HK-2 (cell line): ENCODE measurements around the gene DCHS2.

Experiments used
- DNase-seq: peaks from one replicate; pipeline ENCODE4 v3.0.0-alpha.2; 2018; ENCODE audit not compliant: unreplicated experiment

Gene DCHS2

GRCh38 chr4:154491341-154492271 is at the start of gene DCHS2:
Gene DCHS2 (minus strand): TSS chr4:154491799. CDS start chr4:154491355, 444 bp downstream.
- peak; percentile 69 for DNase-seq

GRCh38 chr4:154534296-154534695 is 42.7 kb upstream of the DCHS2 start:
- DNase-seq = no peak

GRCh38 chr4:154529728-154530519 is 38.3 kb upstream of the DCHS2 start:
- DNase-seq = no peak

- no peak for DNase-seq
Measured at GRCh38 chr4:154528869-154529268, 37.3 kb upstream of the DCHS2 start.

DNA sequence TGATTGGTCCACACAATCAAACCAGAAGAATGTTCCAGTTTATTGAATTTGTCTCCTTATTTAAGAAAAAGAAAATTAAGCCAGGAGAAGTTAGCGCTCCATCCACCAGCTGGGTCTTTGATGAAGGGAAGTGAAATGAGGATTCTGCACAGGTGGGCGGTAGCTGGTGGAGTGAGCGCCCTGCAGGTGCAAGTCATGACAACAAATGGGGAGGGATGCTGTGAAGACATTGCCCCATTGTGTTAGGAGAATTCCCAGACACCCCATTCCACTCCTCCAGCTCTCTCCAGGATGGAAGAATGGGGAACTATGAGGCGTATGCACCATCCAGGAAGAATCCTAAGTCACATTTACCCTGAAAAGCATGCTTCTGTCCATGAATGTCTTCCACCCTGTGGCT is 35.7 kb upstream of the DCHS2 start:
- DNase-seq = no peak

- DNase-seq = no peak
Measured at GRCh38 chr4:154526151-154526550, 34.6 kb upstream of the DCHS2 start.

DNA sequence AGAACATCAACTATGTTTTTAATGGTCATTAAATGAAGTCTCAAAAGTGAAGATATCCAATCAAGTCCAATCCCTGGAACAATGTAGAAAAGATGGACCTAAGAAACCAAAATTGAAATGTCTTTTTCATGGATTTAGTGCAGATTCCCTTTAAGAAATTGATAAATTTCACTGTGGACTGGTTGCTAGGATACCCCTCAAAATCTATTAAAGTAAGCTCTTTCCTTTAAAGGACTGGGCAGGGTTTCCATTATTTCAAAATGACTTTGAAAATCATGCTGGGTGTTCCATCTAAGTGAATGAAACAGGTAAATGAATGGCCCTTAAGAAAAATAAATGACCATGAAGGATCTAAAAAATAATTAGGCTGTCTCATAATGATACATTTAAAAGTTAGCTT is 30.0 kb upstream of the DCHS2 start:
- no peak for DNase-seq

DNA sequence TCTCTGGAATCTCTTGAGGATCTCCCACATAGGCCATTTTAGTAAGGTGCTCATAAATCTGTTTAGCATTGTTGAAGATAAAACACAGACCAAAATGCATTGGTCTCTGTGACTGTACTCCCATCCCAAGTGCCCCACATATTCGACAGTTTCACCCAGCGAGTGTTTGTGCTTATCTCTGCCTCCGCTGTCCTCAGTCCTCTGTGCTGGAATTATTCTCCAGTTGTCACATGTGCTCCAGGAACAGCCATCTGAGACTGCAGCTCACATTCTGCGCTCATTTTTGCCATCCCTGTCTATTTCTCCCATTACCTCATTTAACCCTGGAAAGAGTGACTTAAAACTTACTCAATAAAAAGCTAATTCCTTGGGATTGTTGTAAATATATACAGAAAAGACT is 27.6 kb upstream of the DCHS2 start:
- no peak for DNase-seq

DNA sequence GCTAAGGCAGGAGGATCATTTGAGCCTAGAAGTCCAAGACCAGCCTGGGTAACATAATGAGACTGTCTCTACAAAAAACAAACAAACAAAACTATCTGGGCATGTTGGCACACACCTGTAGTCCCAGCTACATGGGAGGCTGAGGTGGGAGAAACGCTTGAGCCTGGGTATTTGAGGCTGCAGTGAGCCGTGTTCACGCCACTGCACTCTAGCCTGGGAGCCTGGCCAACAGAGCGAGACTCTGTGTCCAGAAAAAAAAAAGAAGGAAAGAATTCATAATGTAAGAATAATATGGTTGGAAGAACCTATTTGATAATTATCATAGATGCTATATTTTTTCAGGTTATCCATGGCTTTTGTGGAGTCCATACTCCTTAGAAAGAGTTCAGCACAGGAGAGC is 26.0 kb upstream of the DCHS2 start:
- DNase-seq = no peak

DNA sequence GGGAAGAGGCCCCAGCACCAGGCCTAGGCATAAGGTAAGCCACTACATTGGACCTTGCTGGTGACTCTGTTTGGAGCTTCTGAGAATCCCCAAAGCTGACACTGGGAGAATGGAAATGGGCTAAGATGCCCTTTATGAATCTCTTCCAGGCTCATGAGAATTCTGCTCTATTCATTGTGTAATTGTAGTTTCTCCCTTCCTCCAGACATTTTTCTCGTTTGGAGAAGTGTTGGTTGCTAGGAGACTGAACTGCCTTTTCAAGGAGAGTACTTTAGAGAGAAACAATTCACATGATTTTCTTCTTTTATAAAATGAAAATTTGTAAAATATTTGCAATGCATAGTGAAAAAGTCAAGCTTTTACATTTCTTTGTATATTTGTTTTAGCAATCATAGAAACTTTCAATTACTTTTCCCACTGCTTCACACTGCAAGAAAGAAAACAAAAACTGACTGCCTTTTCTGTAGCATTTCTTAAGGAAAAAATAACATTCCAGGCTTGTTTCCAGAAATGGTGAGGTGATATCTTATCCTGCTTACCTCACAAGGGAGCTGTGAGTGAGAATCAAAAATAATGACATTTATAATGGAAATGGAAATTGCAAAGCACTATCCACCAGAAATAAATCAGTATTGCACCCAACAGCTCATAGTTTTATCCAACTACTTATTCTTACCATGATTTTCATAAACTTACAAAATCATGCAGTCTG is 24.9 kb upstream of the DCHS2 start:
- no peak for DNase-seq

DNA sequence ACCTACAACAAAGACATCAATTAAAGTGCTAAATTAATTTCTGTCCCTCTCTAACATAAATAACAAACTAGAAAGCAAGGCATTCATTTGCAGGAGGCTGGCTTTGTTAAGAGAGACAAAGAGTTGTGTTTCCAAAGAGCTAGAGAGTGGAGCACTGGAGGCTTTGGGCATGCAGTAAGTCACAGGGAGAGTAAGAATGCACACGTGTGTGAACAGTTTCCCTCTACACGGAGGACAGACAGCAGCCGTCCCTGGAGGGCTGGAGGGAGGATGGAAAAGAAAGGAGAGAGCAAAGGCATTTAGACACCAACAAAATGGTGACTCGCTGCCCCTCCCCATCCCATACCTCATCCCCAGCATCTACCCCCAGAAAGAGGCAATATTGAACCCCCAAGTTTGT is 20.4 kb upstream of the DCHS2 start:
- DNase-seq = no peak

DNA sequence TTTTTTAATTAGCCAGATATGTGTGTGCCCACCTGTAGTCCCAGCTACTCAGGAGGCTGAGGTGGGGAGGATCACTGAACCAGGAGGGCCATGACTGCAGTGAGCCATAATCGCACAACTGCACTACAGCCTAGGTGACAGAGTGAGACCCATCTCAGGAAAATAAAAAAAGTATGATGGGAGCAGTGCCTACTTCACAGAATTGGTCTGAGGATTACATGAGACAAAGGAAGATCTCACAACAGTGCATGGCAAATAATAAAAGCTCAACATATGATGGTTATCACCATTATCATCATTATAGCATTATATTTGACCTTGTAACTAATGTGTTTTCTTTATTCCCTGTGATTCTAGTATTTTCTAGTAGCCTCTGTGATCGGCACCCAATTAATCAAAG is 19.9 kb upstream of the DCHS2 start:
- no peak for DNase-seq

GRCh38 chr4:154507156-154507555 is 15.6 kb upstream of the DCHS2 start:
- DNase-seq = peak; percentile 5

DNA sequence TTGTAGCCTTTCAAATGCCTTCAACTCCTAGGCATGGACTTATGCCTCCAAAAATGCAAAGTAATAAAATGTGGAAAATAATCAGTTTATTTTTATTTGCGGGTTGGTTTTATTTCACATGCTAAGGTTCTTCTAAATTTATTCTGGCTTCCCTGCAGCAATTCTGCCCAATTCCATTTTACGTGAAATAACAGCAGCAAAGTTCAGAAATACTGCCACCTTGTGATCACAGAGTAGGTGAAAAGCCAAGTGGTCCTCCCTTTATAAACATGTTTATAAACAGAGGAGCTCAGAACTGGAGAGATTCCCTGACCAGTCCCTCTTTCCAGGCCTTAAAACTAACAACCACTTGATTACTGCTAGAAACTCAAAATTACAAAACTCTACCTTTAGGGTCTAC is 14.7 kb upstream of the DCHS2 start:
- DNase-seq = no peak

- DNase-seq = no peak
Measured at GRCh38 chr4:154503598-154503997, 12.0 kb upstream of the DCHS2 start.

- no peak for DNase-seq
Measured at GRCh38 chr4:154502111-154502510, 10.5 kb upstream of the DCHS2 start.

- no peak for DNase-seq
Measured at GRCh38 chr4:154497889-154498288, 6.3 kb upstream of the DCHS2 start.

DNA sequence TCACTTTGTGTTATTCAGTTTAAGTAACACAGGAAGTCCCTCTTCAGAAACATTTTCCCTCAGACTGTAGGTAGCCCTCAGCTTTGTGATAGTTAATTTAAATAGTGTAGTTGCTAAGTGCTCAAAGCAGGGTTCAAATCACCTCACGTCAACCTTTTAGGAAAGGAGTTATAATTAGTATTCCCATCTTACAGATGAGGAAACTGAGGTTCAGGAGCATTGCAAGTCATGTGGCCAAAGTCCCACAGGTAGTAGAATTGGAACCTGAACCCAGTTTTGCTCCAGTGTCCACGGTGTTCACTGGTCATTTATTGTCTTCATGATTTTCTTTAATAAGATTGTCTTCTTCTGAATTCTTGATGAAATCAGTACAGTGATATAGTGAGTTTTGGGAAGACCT is 4.3 kb upstream of the DCHS2 start:
- DNase-seq = no peak

DNA sequence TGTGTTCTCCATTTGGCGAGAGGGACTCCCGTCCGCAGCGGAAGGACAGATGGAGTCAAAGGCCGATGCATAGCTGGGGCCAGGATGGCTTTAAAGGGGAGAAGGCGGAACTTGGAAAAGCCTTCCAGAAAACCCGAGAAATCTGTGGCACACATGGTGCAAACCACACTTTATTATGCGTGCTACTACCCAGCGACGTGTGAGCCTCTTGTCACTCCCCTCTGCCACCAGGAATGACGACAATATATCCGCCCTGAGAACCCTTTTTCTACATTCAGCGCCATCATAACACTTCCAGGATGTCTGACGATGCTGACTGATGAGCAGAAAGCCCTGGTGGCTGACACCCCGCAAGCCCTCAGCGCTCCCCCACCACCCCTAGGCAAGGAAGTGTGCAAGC is 689 bp upstream of the DCHS2 start:
- no peak for DNase-seq

DNA sequence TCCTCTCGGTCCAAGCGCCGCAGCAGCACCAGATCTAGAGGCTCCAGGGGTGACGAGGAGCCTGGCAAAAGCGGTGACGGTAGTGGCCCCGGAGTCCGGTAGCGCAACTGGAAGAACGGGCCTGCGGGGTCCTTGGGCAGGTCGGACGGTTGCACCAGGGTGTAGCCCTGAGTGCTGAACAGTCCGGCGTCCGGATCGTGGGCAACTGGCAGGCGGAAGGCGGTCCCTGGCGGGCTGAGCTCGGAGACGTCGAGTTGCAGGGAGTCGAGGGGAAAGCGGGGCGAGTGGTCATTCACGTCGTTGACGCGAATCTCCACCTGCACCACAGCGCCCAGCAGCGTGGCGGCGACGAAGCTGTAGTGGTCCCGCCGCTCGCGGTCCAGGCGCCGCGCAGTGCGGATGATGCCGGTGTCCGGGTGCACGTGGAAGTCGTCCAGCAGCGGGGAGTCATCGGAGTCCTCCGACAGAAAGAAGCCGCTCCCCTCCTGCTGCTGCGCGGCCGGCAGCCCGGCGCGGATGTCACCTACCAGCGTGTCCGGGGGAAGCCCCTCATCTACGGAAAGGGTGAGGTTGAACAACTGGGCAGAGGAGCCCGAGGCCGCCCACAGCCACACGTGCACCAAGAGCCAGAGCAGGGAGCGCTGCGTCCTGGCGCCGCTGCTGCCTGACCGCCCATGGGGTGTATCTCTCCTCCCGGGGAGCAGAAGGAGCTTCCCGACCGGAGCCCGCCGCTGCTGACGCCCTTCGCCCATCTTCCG is 837 bp downstream of the DCHS2 start:
- DNase-seq = no peak

DNA sequence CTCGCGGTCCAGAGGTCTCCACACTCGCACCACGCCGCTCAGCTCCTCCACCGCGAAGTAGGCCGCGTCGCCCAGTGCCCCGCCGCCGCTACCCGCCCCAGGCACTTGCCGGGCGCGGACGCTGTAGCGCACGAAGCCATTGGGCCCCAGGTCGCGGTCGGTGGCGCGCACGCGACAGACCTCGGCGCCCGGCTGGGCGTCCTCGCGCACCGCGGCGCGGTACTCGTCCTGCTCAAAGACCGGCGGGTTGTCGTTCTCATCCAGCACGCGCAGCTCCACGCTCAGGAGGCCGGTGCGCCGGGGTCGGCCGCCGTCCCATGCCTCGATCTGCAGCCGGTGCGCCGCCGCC is 1.4 kb downstream of the DCHS2 start:
- DNase-seq = no peak
